Neural cell (in vitro differentiated cells): Measurements from ENCODE around the gene LRRC8D.

Experiments
- CTCF ChIP-seq: fragments of 450-650 bp; IDR thresholded peaks from 2 replicates; pipeline ENCODE4 v1.5.1; 2014; ENCODE audit warnings: antibody characterized with exemption, mild to moderate bottlenecking, moderate library complexity; ENCODE audit not compliant: poor library complexity, severe bottlenecking
- EP300 ChIP-seq: fragments of 450-650 bp; conservative IDR thresholded peaks from 2 replicates; pipeline ENCODE4 v1.6.1; 2014; ENCODE audit warnings: antibody characterized with exemption, mild to moderate bottlenecking, moderate library complexity; ENCODE audit not compliant: poor library complexity, severe bottlenecking
- EZH2 ChIP-seq: fragments of 200-600, 300-800 bp; shearing (Covaris generic), sonication (generic); IDR thresholded peaks from 2 replicates; pipeline ENCODE4 v1.6.1; 2014; ENCODE audit warnings: antibody characterized with exemption, low read length, borderline replicate concordance, mild to moderate bottlenecking; ENCODE audit not compliant: insufficient read depth, poor library complexity, severe bottlenecking
- MXI1 ChIP-seq: fragments of 450-650 bp; conservative IDR thresholded peaks from 2 replicates; pipeline ENCODE4 v1.6.1; 2014; ENCODE audit warnings: antibody characterized with exemption, mild to moderate bottlenecking; ENCODE audit not compliant: poor library complexity, severe bottlenecking
- POLR2AphosphoS5 ChIP-seq: IDR thresholded peaks from 2 replicates; pipeline ENCODE4 v1.6.1; 2012
- RAD21 ChIP-seq: fragments of 450-650 bp; conservative IDR thresholded peaks from 2 replicates; pipeline ENCODE4 v1.6.1; 2014; ENCODE audit warnings: antibody characterized with exemption, mild to moderate bottlenecking, moderate library complexity
- REST ChIP-seq: IDR thresholded peaks from 2 replicates; pipeline ENCODE4 v1.6.1; 2012; ENCODE audit warnings: borderline replicate concordance
- SMC3 ChIP-seq: fragments of 450-650 bp; conservative IDR thresholded peaks from 2 replicates; pipeline ENCODE4 v1.6.1; 2014; ENCODE audit warnings: antibody characterized with exemption, mild to moderate bottlenecking, moderate library complexity; ENCODE audit not compliant: poor library complexity
- TAF1 ChIP-seq: IDR thresholded peaks from 2 replicates; pipeline ENCODE4 v1.6.1; 2012; ENCODE audit warnings: low read depth

DNA sequence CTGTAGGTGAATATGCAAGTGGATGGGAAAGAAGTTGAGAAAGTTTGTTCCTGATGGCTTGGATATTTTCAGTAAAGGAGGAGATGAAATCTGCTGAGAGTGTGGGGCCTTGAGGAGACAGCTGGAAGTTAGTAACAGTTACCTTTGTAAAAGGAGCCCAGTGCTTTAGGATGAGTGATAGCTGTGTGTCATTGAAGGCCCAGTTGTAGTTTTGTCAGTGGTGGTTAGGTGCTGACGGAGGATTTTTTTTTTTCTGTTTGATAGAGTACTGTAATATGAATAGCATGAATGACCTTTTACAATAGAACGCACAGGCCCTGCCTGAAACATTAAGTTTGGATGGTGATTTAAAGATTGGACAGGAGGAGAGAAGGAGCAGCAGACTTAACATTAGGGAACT is 33.3 kb downstream of the LRRC8D start:
- TF ChIP-seq CTCF, result no peak
- no peak for TF ChIP-seq SMC3
- TF ChIP-seq EZH2, result no peak
- TF ChIP-seq EP300, result no peak
- TF ChIP-seq REST, result no peak
- TF ChIP-seq TAF1, result no peak
- no peak for TF ChIP-seq RAD21
- TF ChIP-seq POLR2AphosphoS5, result no peak
- no peak for TF ChIP-seq MXI1
